DND-41 (cell line): ENCODE data around the gene SALL1.

Source experiments
- ATAC-seq: fragments of 200-7000 bp; cut with Tn5 transposase; 3 replicates; pipeline ENCODE4 v1.9.1; 2021; ENCODE audit warnings: low read depth; ENCODE audit not compliant: insufficient read depth
- DNase-seq: peaks from one replicate; pipeline ENCODE4 v3.0.0-alpha.2; 2020
- H2AFZ ChIP-seq: 2 replicates; pipeline ENCODE4 v1.6.0; 2012; ENCODE audit warnings: low read depth, low read length
- H3K27ac ChIP-seq: 2 replicates; pipeline ENCODE4 v1.5.1; 2012; ENCODE audit warnings: low read length, inconsistent platforms
- H3K27me3 ChIP-seq: fragments of 200-600 bp; sonication (generic); 2 replicates; pipeline ENCODE4 v1.6.0; 2012; ENCODE audit warnings: low read length, mild to moderate bottlenecking, inconsistent platforms; ENCODE audit not compliant: insufficient read depth, poor library complexity
- H3K36me3 ChIP-seq: 2 replicates; pipeline ENCODE4 v1.5.1; 2012; ENCODE audit warnings: low read length, inconsistent platforms; ENCODE audit not compliant: insufficient read depth
- H3K4me1 ChIP-seq: 2 replicates; pipeline ENCODE4 v1.5.1; 2012; ENCODE audit warnings: mild to moderate bottlenecking, low read length; ENCODE audit not compliant: insufficient read depth
- H3K4me2 ChIP-seq: 2 replicates; pipeline ENCODE4 v1.6.0; 2012; ENCODE audit warnings: mild to moderate bottlenecking, moderate library complexity, low read length, inconsistent platforms; ENCODE audit not compliant: insufficient read depth
- H3K4me3 ChIP-seq, 2 experiments: fragments of 200-600 bp in 1 of 2; shearing (Covaris generic) in 1 of 2; 2 replicates each; pipeline ENCODE4 v1.5.1; 2012 to 2016; ENCODE audit warnings: inconsistent platforms in 2 of 2, low read length in 2 of 2, mild to moderate bottlenecking in 2 of 2, low read depth in 1 of 2, moderate library complexity in 1 of 2
- H3K79me2 ChIP-seq: 2 replicates; pipeline ENCODE4 v1.6.0; 2012; ENCODE audit warnings: low read length, inconsistent platforms; ENCODE audit not compliant: insufficient read depth
- H3K9ac ChIP-seq: 2 replicates; pipeline ENCODE4 v1.6.0; 2012; ENCODE audit warnings: low read depth, mild to moderate bottlenecking, inconsistent platforms, low read length, moderate library complexity
- H3K9me3 ChIP-seq: 2 replicates; pipeline ENCODE4 v1.5.1; 2012; ENCODE audit warnings: low read length, moderate library complexity, mild to moderate bottlenecking, inconsistent platforms; ENCODE audit not compliant: insufficient read depth, severe bottlenecking
- H4K20me1 ChIP-seq: 2 replicates; pipeline ENCODE4 v1.6.0; 2012; ENCODE audit warnings: low read length; ENCODE audit not compliant: insufficient read depth
- EZH2 ChIP-seq: IDR thresholded peaks from 3 replicates; pipeline ENCODE4 v1.6.1; 2012; ENCODE audit warnings: borderline replicate concordance, low read depth, mild to moderate bottlenecking, moderate library complexity, low read length, inconsistent platforms; ENCODE audit not compliant: severe bottlenecking
- TF ChIP-seq, protein P1 (sequence below): IDR thresholded peaks from 2 replicates; pipeline ENCODE4 v1.5.1; 2012; ENCODE audit warnings: borderline replicate concordance, low read length, moderate library complexity, mild to moderate bottlenecking; ENCODE audit not compliant: poor library complexity, severe bottlenecking; ENCODE audit errors: extremely low read depth

Gene SALL1

DNA sequence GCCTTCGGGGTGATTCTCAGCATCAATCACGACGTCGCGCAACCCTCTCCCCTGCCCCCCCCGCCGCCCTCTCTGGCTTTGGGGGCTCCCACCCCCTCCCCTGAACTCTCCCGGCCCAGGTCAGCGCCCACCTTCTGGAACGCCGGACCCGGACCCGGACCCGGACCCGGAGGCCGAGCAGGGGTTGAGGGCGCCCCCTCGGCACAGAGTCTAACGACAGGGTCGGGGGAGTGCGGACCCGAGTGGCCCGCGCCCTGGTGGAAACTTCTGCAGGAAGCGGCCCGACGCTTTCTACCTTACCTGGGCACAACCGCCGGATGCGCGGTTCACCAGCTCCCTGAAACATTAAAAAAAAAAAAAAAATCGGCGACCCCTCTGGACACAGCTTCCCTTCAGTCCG, 16.2 kb downstream of the SALL1 start:
- no peaks in the 10 kb centered on the region for H3K79me2 ChIP-seq
- no peak overlapping the region for H3K9ac ChIP-seq
- no peaks in the 10 kb centered on the region for H3K4me1 ChIP-seq
- H3K36me3 ChIP-seq = no peaks in the 10 kb centered on the region
- H3K4me3 ChIP-seq = no peak overlapping the region
- no peaks in the 10 kb centered on the region for H4K20me1 ChIP-seq
- ATAC-seq (no peak), DNase-seq (no peak)
- H3K9me3 ChIP-seq = no peaks in the 10 kb centered on the region
- H2AFZ ChIP-seq = no peak overlapping the region
- H3K27me3 ChIP-seq = no peaks in the 10 kb centered on the region
- no peak overlapping the region for H3K4me2 ChIP-seq
- no peak overlapping the region for H3K27ac ChIP-seq
- no peak for TF ChIP-seq EZH2
- TF ChIP-seq, protein P1, sequence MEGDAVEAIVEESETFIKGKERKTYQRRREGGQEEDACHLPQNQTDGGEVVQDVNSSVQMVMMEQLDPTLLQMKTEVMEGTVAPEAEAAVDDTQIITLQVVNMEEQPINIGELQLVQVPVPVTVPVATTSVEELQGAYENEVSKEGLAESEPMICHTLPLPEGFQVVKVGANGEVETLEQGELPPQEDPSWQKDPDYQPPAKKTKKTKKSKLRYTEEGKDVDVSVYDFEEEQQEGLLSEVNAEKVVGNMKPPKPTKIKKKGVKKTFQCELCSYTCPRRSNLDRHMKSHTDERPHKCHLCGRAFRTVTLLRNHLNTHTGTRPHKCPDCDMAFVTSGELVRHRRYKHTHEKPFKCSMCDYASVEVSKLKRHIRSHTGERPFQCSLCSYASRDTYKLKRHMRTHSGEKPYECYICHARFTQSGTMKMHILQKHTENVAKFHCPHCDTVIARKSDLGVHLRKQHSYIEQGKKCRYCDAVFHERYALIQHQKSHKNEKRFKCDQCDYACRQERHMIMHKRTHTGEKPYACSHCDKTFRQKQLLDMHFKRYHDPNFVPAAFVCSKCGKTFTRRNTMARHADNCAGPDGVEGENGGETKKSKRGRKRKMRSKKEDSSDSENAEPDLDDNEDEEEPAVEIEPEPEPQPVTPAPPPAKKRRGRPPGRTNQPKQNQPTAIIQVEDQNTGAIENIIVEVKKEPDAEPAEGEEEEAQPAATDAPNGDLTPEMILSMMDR = no peak

DNA sequence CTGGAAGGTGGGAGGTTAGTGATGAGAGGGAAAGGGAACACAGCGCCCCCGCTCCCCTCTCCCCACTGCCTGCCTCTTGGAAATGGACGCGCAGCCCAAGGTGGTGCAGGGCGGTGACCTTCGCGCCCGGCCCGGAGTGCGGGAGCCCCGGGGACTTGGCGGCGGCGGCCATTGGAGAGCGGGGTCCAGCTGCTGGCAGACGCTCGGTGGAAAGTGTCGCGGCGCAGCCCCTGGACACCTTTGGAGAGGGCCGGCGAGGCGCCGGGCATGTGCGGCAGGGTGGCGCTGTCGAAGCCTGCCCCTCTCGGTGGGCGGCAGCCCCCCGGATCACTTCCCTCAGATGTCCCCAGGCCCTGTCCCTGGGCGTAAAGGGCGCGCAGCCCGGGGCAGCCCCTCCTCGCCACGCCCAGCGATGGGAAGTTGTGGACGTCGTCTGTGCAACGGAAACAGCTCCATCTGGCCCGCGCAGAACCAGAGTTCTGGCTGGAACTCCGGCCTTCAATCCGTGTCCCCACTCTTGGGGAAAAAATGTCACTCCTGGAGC, 16.7 kb downstream of the SALL1 start:
- Histone ChIP-seq H3K27me3 (no peaks in the 10 kb centered on the region), H3K4me2 (no peak overlapping the region), H4K20me1 (no peaks in the 10 kb centered on the region), H3K4me1 (no peaks in the 10 kb centered on the region), H3K27ac (no peak overlapping the region), H3K36me3 (no peaks in the 10 kb centered on the region), H3K9ac (no peak overlapping the region), H3K4me3 (no peak overlapping the region), H2AFZ (no peak overlapping the region), H3K79me2 (no peaks in the 10 kb centered on the region), H3K9me3 (no peaks in the 10 kb centered on the region)
- DNase-seq = no peak
- TF ChIP-seq, protein P1 = no peak
- TF ChIP-seq EZH2 = no peak
- no peak for ATAC-seq

DNA sequence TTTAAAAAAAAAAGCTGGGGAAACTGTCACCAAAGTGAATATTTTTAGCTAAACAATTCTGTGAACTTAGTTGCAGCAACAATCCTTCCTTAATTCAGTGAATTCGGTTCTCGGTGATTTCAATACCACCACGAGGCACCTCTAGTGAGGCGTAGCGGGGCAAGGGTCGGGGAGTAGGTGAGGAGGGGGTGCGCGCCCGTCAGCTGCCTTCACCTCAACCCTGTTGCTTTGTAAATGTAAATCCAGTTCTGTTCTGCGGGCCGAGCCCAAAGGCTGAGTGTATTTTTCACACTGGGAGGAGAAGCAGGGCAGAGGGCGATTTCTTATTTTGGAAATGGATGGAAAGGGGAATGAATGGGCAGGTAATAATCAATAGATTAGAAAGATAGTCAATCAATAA, 17.4 kb downstream of the SALL1 start:
- Histone ChIP-seq H2AFZ (no peak overlapping the region), H3K4me3 (no peak overlapping the region), H3K27ac (no peak overlapping the region)

More for the DNA sequence above, 17.4 kb downstream of the SALL1 start:
- no peaks in the 10 kb centered on the region for H4K20me1 ChIP-seq
- TF ChIP-seq, protein P1 = no peak
- TF ChIP-seq EZH2 = no peak
- DNase-seq (no peak), ATAC-seq (no peak)
- H3K79me2 ChIP-seq = no peaks in the 10 kb centered on the region
- no peaks in the 10 kb centered on the region for H3K36me3 ChIP-seq
- no peaks in the 10 kb centered on the region for H3K9me3 ChIP-seq
- no peak overlapping the region for H3K4me2 ChIP-seq
- H3K4me1 ChIP-seq = no peaks in the 10 kb centered on the region
- no peak overlapping the region for H3K9ac ChIP-seq
- no peaks in the 10 kb centered on the region for H3K27me3 ChIP-seq
